ENCODE measurements around the gene CACNA2D3. TPM values are rescaled to one million over a fixed set of nuclear protein-coding genes. Genes with fewer than 3 reads are reported as not detected.
"Not testable (repeated sequence)": the region's sequence is repeated elsewhere in the genome, so short reads cannot be mapped to it uniquely, and the experiment has no call there.

The CACNA2D3 gene
- total RNA-seq, 2 experiments from 2014 or later = not detected

DNA sequence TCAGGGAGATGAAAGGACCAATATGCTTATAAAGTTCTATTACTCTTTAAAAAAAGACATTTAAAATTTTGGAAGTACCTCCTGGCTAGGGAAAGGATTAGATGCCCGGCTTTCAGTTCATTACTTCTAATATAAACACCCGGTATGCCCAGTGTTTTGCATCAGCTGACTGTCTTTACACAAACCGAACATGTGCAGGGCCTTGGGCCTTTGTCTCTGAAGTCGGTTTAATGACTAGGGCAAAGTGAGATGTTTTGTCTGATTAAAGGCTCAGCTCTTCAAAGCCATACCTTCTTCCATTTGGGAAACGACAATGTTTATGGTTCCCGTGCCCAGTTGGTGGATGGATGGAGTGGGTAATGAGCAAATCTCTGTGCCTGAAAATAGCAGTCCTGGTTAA, 984.8 kb downstream of the CACNA2D3 start:
- H3K27ac Mint-ChIP-seq = no peak overlapping the region
- POLR2A ChIA-PET = no interaction called here
- no peaks in the 10 kb centered on the region for H3K4me1 Mint-ChIP-seq
- H3K4me3 Mint-ChIP-seq = no peak overlapping the region
- no peak for DNase-seq
- no peaks in the 10 kb centered on the region for H3K36me3 Mint-ChIP-seq
- no peak for ATAC-seq (ENCODE audit: low read depth)
- no peaks in the 10 kb centered on the region for H3K27me3 Mint-ChIP-seq
- H3K9me3 Mint-ChIP-seq = peaks cover 5% of the 10 kb centered on the region

DNA sequence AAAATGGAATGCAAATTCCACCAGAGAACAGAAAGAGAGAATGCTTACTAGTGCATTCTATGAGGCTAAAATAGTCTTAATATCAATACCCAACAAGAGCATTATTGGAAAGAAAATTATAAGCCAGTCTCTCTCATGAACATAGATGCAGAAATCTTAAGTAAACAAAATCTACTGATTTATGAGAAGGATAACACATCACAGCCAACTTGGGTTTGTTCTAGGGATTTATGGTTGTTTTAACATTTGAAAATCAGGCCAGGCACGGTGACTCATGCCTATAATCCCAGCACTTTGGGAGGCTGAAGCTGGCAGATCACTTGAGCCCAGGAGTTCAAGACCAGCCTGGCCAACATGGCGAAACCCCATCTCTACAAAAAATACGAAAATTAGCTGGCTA, 989.6 kb downstream of the CACNA2D3 start:
- POLR2A ChIA-PET; H3K27ac Mint-ChIP-seq; H3K4me3 Mint-ChIP-seq; H3K36me3 Mint-ChIP-seq; ATAC-seq (ENCODE audit: low read depth); H3K27me3 Mint-ChIP-seq; H3K9me3 Mint-ChIP-seq; H3K4me1 Mint-ChIP-seq; DNase-seq: not testable (repeated sequence)

GRCh38 chr3:55118451-55118850, 996.1 kb downstream of the CACNA2D3 start:
- no peak for DNase-seq
- H3K9me3 Mint-ChIP-seq = peaks cover 1% of the 10 kb centered on the region
- POLR2A ChIA-PET = no interaction called here

GRCh38 chr3:55119268-55119667, 996.9 kb downstream of the CACNA2D3 start:
- DNase-seq (no peak), ATAC-seq (ENCODE audit: low read depth) (no peak)
- POLR2A ChIA-PET = no interaction called here
- H3K27me3 Mint-ChIP-seq = no peaks in the 10 kb centered on the region
- peaks cover 1% of the 10 kb centered on the region for H3K9me3 Mint-ChIP-seq
- H3K27ac Mint-ChIP-seq = no peak overlapping the region
- H3K4me1 Mint-ChIP-seq = no peaks in the 10 kb centered on the region
- no peaks in the 10 kb centered on the region for H3K36me3 Mint-ChIP-seq
- H3K4me3 Mint-ChIP-seq = no peak overlapping the region

More at GRCh38 chr3:55118451-55118850, 996.1 kb downstream of the CACNA2D3 start:
- H3K36me3 Mint-ChIP-seq = no peaks in the 10 kb centered on the region
- H3K27ac Mint-ChIP-seq = no peak overlapping the region
- no peaks in the 10 kb centered on the region for H3K27me3 Mint-ChIP-seq
- H3K4me1 Mint-ChIP-seq = no peaks in the 10 kb centered on the region
- no peak for ATAC-seq (ENCODE audit: low read depth)
- H3K4me3 Mint-ChIP-seq = no peak overlapping the region

- POLR2A ChIA-PET = no interaction called here
- Mint-ChIP-seq H3K36me3 (no peaks in the 10 kb centered on the region), H3K9me3 (no peaks in the 10 kb centered on the region), H3K4me1 (no peaks in the 10 kb centered on the region), H3K27ac (no peak overlapping the region), H3K4me3 (no peak overlapping the region), H3K27me3 (no peaks in the 10 kb centered on the region)
- ATAC-seq (ENCODE audit: low read depth) (no peak), DNase-seq (no peak)
Observed at GRCh38 chr3:55122312-55122711, 1000.0 kb downstream of the CACNA2D3 start.

Other genes starting within 250 kb of the CACNA2D3 start
- 10 to 100 TPM; 31.8 to 35.3 TPM for gene ACTR8, start 240.4 kb upstream of the CACNA2D3 start, total RNA-seq
- gene SELENOK, start 230.7 kb upstream of the CACNA2D3 start, total RNA-seq = 10 to 100 TPM; 43.2 to 43.9 TPM